ENCODE results near the gene BTC.
"Not testable (repeated sequence)": the region's sequence is repeated elsewhere in the genome, so short reads cannot be mapped to it uniquely, and the experiment has no call there.

Gene BTC

GRCh38 chr4:74757136-74757535 is 37.2 kb downstream of the BTC start:
- no peak for DNase-seq

- DNase-seq = no peak
Measured at GRCh38 chr4:74755486-74755885, 38.8 kb downstream of the BTC start.

GRCh38 chr4:74754218-74754617 is 40.1 kb downstream of the BTC start:
- no peak for DNase-seq

- DNase-seq = no peak
Measured at GRCh38 chr4:74752798-74753197, 41.5 kb downstream of the BTC start.

GRCh38 chr4:74751856-74752255 is 42.5 kb downstream of the BTC start:
- no peak for DNase-seq

GRCh38 chr4:74751247-74751646 is 43.1 kb downstream of the BTC start:
- DNase-seq = no peak

- no peak for DNase-seq
Measured at GRCh38 chr4:74742185-74742584, 52.1 kb downstream of the BTC start.

- no peak for DNase-seq
Measured at GRCh38 chr4:74738464-74739143, 55.7 kb downstream of the BTC start.

GRCh38 chr4:74734995-74735394 is 59.3 kb downstream of the BTC start:
- no peak for DNase-seq

- no peak for DNase-seq
Measured at GRCh38 chr4:74733756-74734155, 60.6 kb downstream of the BTC start.

- no peak for DNase-seq
Measured at GRCh38 chr4:74724979-74725378, 69.3 kb downstream of the BTC start.

- DNase-seq = no peak
Measured at GRCh38 chr4:74716436-74716765, 77.9 kb downstream of the BTC start.

- no peak for DNase-seq
Measured at GRCh38 chr4:74715706-74716435, 78.5 kb downstream of the BTC start.

GRCh38 chr4:74714611-74715130 is 79.7 kb downstream of the BTC start:
- DNase-seq = no peak

- not testable (repeated sequence) for DNase-seq
Measured at GRCh38 chr4:74708135-74708534, 86.2 kb downstream of the BTC start.
